Colonic mucosa (tissue), 4 donors: ENCODE results near the gene DIP2B. TPM values are rescaled to one million over a fixed set of nuclear protein-coding genes. Genes with fewer than 3 reads are reported as not detected.

Experiments used
- DNase-seq: peaks from one replicate; pipeline ENCODE4 v3.0.0-alpha.2; 2020
- H3K27ac ChIP-seq: fragments of 200-600 bp; one replicate; pipeline ENCODE4 v1.8.0; 2021
- H3K27me3 ChIP-seq: fragments of 200-600 bp; one replicate; pipeline ENCODE4 v1.8.0; 2021
- H3K36me3 ChIP-seq: fragments of 200-600 bp; one replicate; pipeline ENCODE4 v1.8.0; 2021
- H3K4me1 ChIP-seq: fragments of 200-600 bp; one replicate; pipeline ENCODE4 v1.8.0; 2021; ENCODE audit warnings: mild to moderate bottlenecking
- H3K4me3 ChIP-seq: fragments of 200-600 bp; one replicate; pipeline ENCODE4 v1.8.0; 2021
- H3K9ac ChIP-seq, 2 donors: one replicate each; pipeline ENCODE4 v1.7.0; 2013; ENCODE audit warnings: control low read depth in 2 of 2, low read depth in 2 of 2, low read length in 2 of 2
- H3K9me3 ChIP-seq: fragments of 200-600 bp; one replicate; pipeline ENCODE4 v1.8.0; 2021
- intact Hi-C: fragments of 100-400 bp; cut with DNase I; formaldehyde crosslinking; loops from one replicate; pipeline ENCODE4 v1.14.1; 2022
- total RNA-seq, 2 donors: library from RNA; stranded (reverse); fragmentation: NEBNext Ultra II Directional in 1 of 2; extraction: Animal tissue kit (Norgen Biotek cat#: 25700) in 1 of 2; gene quantifications; one replicate each; pipeline ENCODE4 v1.2.1, GENCODE V29; 2021
- TF ChIP-seq, protein P1 (sequence below): fragments of 200-600 bp; IDR thresholded peaks from one replicate; pipeline ENCODE4 v1.8.0; 2022; ENCODE audit warnings: antibody characterized with exemption, mild to moderate bottlenecking
- donor health status: healthy.
- donor health status: DM: no; HTN: no; CAD: no.
- donor health status: DM: no; HTN: no; CAD: no.

The DIP2B gene
- total RNA-seq, 2 donors from 2014 or later: 34.3 to 36.8 TPM

DNA sequence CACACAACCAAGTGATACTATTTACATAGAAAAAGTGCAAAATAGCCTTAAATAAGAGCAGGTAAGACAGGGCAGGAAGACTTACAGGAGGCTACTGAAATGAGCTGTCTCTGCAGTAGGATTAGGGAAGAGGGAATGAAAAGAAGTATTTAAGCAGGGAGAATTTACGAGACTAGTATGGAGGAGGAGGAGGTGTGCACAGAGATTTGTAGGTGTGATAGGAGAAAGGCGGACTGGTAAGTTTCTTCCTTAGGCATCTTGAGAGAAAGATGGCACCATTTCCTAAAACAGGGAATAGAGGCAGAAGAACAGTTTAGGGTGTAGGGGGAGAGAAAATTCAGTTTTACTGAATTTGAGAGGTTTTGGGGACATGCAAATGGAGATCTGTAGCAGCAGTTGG lies 25.7 kb downstream of the DIP2B start:
- H3K27me3 ChIP-seq: no peaks in the 10 kb centered on the region
- peaks cover 19% of the 10 kb centered on the region for H3K4me1 ChIP-seq
- intact Hi-C loops: no loop called here
- no peak overlapping the region for H3K27ac ChIP-seq
- H3K9ac ChIP-seq: no peak overlapping the region
- TF ChIP-seq, protein P1, sequence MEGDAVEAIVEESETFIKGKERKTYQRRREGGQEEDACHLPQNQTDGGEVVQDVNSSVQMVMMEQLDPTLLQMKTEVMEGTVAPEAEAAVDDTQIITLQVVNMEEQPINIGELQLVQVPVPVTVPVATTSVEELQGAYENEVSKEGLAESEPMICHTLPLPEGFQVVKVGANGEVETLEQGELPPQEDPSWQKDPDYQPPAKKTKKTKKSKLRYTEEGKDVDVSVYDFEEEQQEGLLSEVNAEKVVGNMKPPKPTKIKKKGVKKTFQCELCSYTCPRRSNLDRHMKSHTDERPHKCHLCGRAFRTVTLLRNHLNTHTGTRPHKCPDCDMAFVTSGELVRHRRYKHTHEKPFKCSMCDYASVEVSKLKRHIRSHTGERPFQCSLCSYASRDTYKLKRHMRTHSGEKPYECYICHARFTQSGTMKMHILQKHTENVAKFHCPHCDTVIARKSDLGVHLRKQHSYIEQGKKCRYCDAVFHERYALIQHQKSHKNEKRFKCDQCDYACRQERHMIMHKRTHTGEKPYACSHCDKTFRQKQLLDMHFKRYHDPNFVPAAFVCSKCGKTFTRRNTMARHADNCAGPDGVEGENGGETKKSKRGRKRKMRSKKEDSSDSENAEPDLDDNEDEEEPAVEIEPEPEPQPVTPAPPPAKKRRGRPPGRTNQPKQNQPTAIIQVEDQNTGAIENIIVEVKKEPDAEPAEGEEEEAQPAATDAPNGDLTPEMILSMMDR: no peak
- no peaks in the 10 kb centered on the region for H3K9me3 ChIP-seq
- H3K4me3 ChIP-seq: no peak overlapping the region
- DNase-seq: no peak
- no peaks in the 10 kb centered on the region for H3K36me3 ChIP-seq

DNA sequence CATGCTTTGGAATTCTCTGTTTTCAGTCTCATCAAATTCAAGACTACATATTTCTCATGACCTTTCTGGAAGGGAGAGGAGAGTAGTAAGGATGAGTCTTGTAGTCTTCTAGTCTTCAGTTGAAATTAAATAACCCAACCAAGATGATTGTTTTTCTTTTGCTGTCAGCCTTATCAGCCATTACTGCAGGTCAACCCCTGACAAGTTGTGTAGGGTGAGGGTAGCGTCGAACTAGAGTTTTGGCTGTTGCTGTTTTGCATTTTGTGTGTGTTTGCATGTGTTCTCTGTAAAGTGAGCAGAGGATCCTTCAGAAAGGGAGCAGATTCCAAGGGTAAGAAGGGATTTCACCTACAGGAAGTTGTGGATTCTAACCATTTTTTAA lies 28.4 kb downstream of the DIP2B start:
- no peak for DNase-seq
- peak overlapping the region in 1 of 2 donors; percentile 77 for H3K9ac ChIP-seq
- H3K4me3 ChIP-seq: no peak overlapping the region
- intact Hi-C loops: no loop called here
- H3K9me3 ChIP-seq: no peaks in the 10 kb centered on the region
- H3K4me1 ChIP-seq: peaks cover 13% of the 10 kb centered on the region
- H3K27ac ChIP-seq: peak overlapping the region; percentile 89
- TF ChIP-seq, protein P1: no peak
- no peaks in the 10 kb centered on the region for H3K27me3 ChIP-seq
- no peaks in the 10 kb centered on the region for H3K36me3 ChIP-seq

DNA sequence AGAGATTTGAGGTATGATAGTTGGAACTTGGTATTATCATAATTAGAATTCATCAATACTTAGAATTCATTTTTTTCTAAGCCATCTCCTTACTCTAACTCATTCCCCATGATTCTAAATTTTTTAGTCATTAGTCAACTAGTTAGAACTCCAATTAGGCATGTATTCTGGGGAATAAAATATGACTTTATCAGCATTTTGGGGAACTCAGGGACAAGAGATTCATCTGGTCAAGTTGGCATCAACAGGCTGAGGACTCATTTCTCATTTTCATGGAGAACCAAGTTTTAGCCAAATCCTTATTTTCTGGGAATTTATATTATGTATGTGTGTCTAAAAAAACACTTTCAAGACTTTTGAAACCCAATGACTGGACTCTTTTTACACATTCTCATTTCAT lies 29.2 kb downstream of the DIP2B start:
- Histone ChIP-seq H3K4me1 (peaks cover 16% of the 10 kb centered on the region), H3K27ac (peak overlapping the region; percentile 89)
- no peak for DNase-seq

DNA sequence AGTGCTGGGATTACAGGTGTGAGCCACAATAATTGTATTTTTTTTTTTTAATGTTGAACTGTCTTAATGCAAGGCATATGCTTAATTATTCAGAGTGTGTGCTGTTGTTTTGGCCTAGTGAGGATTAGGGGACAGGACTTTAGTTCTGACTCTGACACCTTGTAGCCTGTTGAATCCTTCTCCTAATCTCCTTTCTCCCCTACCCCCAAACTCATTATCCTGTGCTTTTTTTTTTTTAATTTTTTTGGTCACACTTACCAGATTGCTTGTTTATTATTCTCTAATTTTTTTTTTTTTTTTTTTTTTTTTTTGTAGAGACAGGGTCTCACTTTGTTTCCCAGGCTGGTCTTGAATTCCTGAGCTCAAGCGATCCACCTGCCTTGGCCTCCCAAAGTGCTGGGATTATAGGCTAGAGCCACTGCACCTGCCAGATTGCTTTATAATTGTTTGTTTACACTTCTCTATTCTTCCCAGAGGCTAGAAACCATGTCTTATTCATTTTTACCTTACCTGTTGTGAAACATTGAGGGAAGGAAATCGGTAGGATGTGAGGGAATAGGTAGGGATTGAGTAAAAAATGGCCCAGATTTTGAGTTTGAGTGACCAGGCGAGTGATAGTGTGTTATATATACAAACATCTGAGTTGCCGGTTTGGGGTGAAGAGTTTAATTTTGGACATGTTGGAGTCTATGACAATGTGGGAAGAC lies 32.2 kb downstream of the DIP2B start:
- TF ChIP-seq, protein P1: no peak
- peaks cover 17% of the 10 kb centered on the region for H3K4me1 ChIP-seq
- H3K9me3 ChIP-seq: no peaks in the 10 kb centered on the region
- peak overlapping the region in 1 of 2 donors; percentile 54 for H3K9ac ChIP-seq
- no peaks in the 10 kb centered on the region for H3K36me3 ChIP-seq
- no peak overlapping the region for H3K4me3 ChIP-seq
- no peak for DNase-seq
- H3K27me3 ChIP-seq: no peaks in the 10 kb centered on the region
- H3K27ac ChIP-seq: peak overlapping the region; percentile 7
- intact Hi-C loops: no loop called here

More for the DNA sequence above, 29.2 kb downstream of the DIP2B start:
- H3K27me3 ChIP-seq: no peaks in the 10 kb centered on the region
- TF ChIP-seq, protein P1: no peak
- intact Hi-C loops: no loop called here
- H3K9ac ChIP-seq: peak overlapping the region in 1 of 2 donors; percentile 77
- H3K4me3 ChIP-seq: no peak overlapping the region
- H3K36me3 ChIP-seq: no peaks in the 10 kb centered on the region
- H3K9me3 ChIP-seq: no peaks in the 10 kb centered on the region

DNA sequence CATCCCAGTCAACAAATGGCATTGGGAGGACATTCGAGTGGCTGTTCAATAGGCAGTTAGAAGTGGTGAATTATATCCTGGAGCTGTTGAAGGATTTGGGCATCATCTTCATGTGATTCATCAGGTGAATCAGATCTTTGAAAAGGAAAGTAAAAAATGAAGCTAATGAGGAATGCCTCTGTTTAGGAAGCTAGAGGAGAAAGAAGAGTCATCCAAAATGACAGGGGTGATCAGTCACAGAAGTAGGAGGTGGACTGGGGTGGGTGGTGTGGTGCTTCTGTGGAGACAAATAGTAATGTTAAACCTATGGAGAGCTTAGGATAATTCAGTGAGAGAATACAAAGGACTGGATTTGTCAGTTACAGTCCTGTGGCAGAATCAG lies 32.7 kb downstream of the DIP2B start:
- no peaks in the 10 kb centered on the region for H3K27me3 ChIP-seq
- H3K4me3 ChIP-seq: no peak overlapping the region
- H3K27ac ChIP-seq: peak overlapping the region; percentile 7
- intact Hi-C loops: no loop called here
- peak overlapping the region in 1 of 2 donors; percentile 54 for H3K9ac ChIP-seq
- H3K9me3 ChIP-seq: no peaks in the 10 kb centered on the region
- peaks cover 11% of the 10 kb centered on the region for H3K4me1 ChIP-seq
- DNase-seq: no peak
- TF ChIP-seq, protein P1: no peak
- no peaks in the 10 kb centered on the region for H3K36me3 ChIP-seq
